ENCODE results near the gene KRT74. TPM values are rescaled to one million over a fixed set of nuclear protein-coding genes. Genes with fewer than 3 reads are reported as not detected.

KRT74 gene
- total and polyA plus RNA-seq, 9 of the 15 experiments (the other 6 are each of a cell fraction or from before 2014, with no cell fraction given), result not detected

- H3K27me3 ChIP-seq (ENCODE audit: control insufficient read depth in 2 of 2, insufficient read depth in 2 of 2, low read length in 2 of 2), result peaks cover 9 to 57% of the 10 kb centered on the region in 2 experiments; a peak in 4 of 5 replicates
- ATAC-seq (no peak), DNase-seq (ENCODE audit: extremely low read depth in 1 of 4, low spot score in 3 of 4) (no peak), FAIRE-seq (no peak)
- no TSS peak for BruUV-seq (replicated peaks)
- no peak overlapping the region for H3K27ac ChIP-seq (ENCODE audit: extremely low read depth, low read depth, low read length)
- H3K9me3 ChIP-seq (replicated peaks; ENCODE audit: control insufficient read depth, insufficient read depth, low read depth, low read length), result no peaks in the 10 kb centered on the region
- H3K9me1 ChIP-seq (ENCODE audit: control insufficient read depth, insufficient read depth, low read length), result no peaks in the 10 kb centered on the region
- no peaks in the 10 kb centered on the region; a peak in 1 of 5 replicates for H3K4me1 ChIP-seq (replicated peaks in 1 of 2; ENCODE audit: control insufficient read depth in 2 of 2, insufficient read depth in 2 of 2, low read length in 2 of 2)
- WGBS (ENCODE audit: insufficient coverage, low coverage, missing lambda C conversion rate), result 0% methylated on average over 4 of the region's 5 CpGs
- CTCF ChIA-PET (ENCODE audit: low intra/inter-chr PET ratio), result no interaction called here
- H2AFZ ChIP-seq (ENCODE audit: low read depth, low read length), result no peak overlapping the region
- H3K9ac ChIP-seq (ENCODE audit: insufficient read depth in 1 of 2, low read depth in 2 of 2, low read length in 2 of 2), result no peak overlapping the region
- no peak overlapping the region for H3K4me3 ChIP-seq
- intact Hi-C loops (cut with micrococcal nuclease) (no loop called here), in situ Hi-C loops (cut with MboI) (no loop called here)
- H4K20me1 ChIP-seq (replicated peaks; ENCODE audit: control insufficient read depth, insufficient read depth, low read length), result peaks cover 9% of the 10 kb centered on the region; the same call in 1 of the 2 replicates
- no peaks in the 10 kb centered on the region for H3K36me3 ChIP-seq (ENCODE audit: control insufficient read depth, insufficient read depth, low read length)
- POLR2A ChIA-PET, result no interaction called here
- no peaks in the 10 kb centered on the region for H3K79me2 ChIP-seq (ENCODE audit: control insufficient read depth, insufficient read depth, low read length)
- H3K4me2 ChIP-seq (ENCODE audit: insufficient read depth, low read length), result no peak overlapping the region
- no peak for TF ChIP-seq FOXA1 (IDR thresholded peaks at IDR 0.05; ENCODE audit: borderline replicate concordance)
- no peak for TF ChIP-seq MEIS2 (IDR thresholded peaks at IDR 0.05; ENCODE audit: partially characterized antibody)
- TF ChIP-seq ELF4 (CRISPR knock-in tag; IDR thresholded peaks at IDR 0.05), result no peak
- no peak for TF ChIP-seq TARDBP (IDR thresholded peaks at IDR 0.05)
- TF ChIP-seq FOXP4 (CRISPR knock-in tag; IDR thresholded peaks at IDR 0.05; ENCODE audit: borderline replicate concordance), result no peak
- no peak for TF ChIP-seq ZNF436 (CRISPR knock-in tag; IDR thresholded peaks at IDR 0.05)
- TF ChIP-seq CXXC5 (CRISPR knock-in tag; IDR thresholded peaks at IDR 0.05), result no peak
- no peak for TF ChIP-seq ADNP (tag; IDR thresholded peaks at IDR 0.05)
- no peak for TF ChIP-seq YY1 (IDR thresholded peaks at IDR 0.05; ENCODE audit: borderline replicate concordance in 1 of 3, control insufficient read depth in 1 of 3, extremely low read depth in 1 of 3, insufficient read depth in 3 of 3, insufficient read length in 1 of 3, insufficient replicate concordance in 2 of 3, low read depth in 1 of 3, low read length in 2 of 3)
- no peak for TF ChIP-seq ZNF77 (CRISPR knock-in tag; IDR thresholded peaks at IDR 0.05)
Measured at GRCh38 chr12:52524898-52525591, 48.6 kb downstream of the KRT74 start.
